AG04450 (cell line): ENCODE measurements around the gene FAM210A. TPM values are rescaled to one million over a fixed set of nuclear protein-coding genes. Genes with fewer than 3 reads are reported as not detected.

ENCODE experiments used
- CTCF ChIA-PET: fragments of 300-600, 350-600 bp; formaldehyde crosslinking; extraction: SDS; loops from one replicate; lab custom pipeline; 2022; ENCODE audit warnings: antibody characterized with exemption, inconsistent platforms; lab: Charles Lee
- POLR2A ChIA-PET: fragments of 350-600 bp; formaldehyde crosslinking; extraction: SDS; loops from one replicate; lab custom pipeline; 2021; ENCODE audit warnings: antibody characterized with exemption, inconsistent platforms; lab: Yijun Ruan, JAX
- DNase-seq: peaks from one replicate; pipeline ENCODE4 v3.0.0-alpha.2; 2011; ENCODE audit warnings: low read depth, low spot score
- H3K27ac ChIP-seq: one replicate; pipeline ENCODE4 v1.5.1; 2012; ENCODE audit warnings: low read depth, low read length, control low read depth
- H3K27me3 ChIP-seq: one replicate; pipeline ENCODE4 v1.6.0; 2012; ENCODE audit warnings: low read length; ENCODE audit not compliant: control insufficient read depth, insufficient read depth
- H3K4me3 ChIP-seq: 2 replicates; pipeline ENCODE4 v1.5.1; 2011; ENCODE audit warnings: mild to moderate bottlenecking, low read depth, low read length, control low read depth
- H3K9me3 ChIP-seq: 2 replicates; pipeline ENCODE4 v1.5.1; 2012; ENCODE audit warnings: low read length; ENCODE audit not compliant: control insufficient read depth, insufficient read depth
- CTCF ChIP-seq: IDR thresholded peaks from 2 replicates; pipeline ENCODE4 v1.5.1; 2011; ENCODE audit warnings: low read depth, low read length, control low read depth, inconsistent platforms
- polyA plus RNA-seq: library from polyadenylated mRNA; depleted of rRNA; stranded (reverse); fragments of >200 nt; gene quantifications from 2 replicates; pipeline ENCODE4 v1.2.3, GENCODE V29; 2011

The FAM210A gene
- polyA plus RNA-seq, 1 experiment, result 12.9 TPM

- DNase-seq, result no peak
- Histone ChIP-seq H3K4me3 (no peak overlapping the region), H3K9me3 (no peaks in the 10 kb centered on the region; the same call in 1 of the 2 replicates), H3K27me3 (peaks cover 5% of the 10 kb centered on the region), H3K27ac (no peak overlapping the region)
- ChIA-PET CTCF (no interaction called here), POLR2A (no interaction called here)
- no peak for TF ChIP-seq CTCF
These were observed 103.0 kb downstream of the FAM210A start for GRCh38 chr18:13623348-13623747.

GRCh38 chr18:13622751-13623150, 103.6 kb downstream of the FAM210A start:
- CTCF ChIA-PET, result no interaction called here
- TF ChIP-seq CTCF, result no peak
- Histone ChIP-seq H3K4me3 (no peak overlapping the region), H3K9me3 (no peaks in the 10 kb centered on the region; the same call in 1 of the 2 replicates), H3K27me3 (peaks cover 5% of the 10 kb centered on the region), H3K27ac (no peak overlapping the region)
- POLR2A ChIA-PET, result no interaction called here
- DNase-seq, result no peak

- Histone ChIP-seq H3K4me3 (no peak overlapping the region), H3K9me3 (no peaks in the 10 kb centered on the region; the same call in 1 of the 2 replicates), H3K27me3 (peaks cover 3% of the 10 kb centered on the region), H3K27ac (no peak overlapping the region)
- no peak for DNase-seq
- ChIA-PET POLR2A (no interaction called here), CTCF (no interaction called here)
- TF ChIP-seq CTCF, result no peak
These were observed 104.3 kb downstream of the FAM210A start for GRCh38 chr18:13621886-13622619.

GRCh38 chr18:13621446-13621849, 104.9 kb downstream of the FAM210A start:
- CTCF ChIA-PET, result no interaction called here
- DNase-seq, result no peak
- Histone ChIP-seq H3K27ac (no peak overlapping the region), H3K27me3 (peaks cover under 1% of the 10 kb centered on the region), H3K9me3 (no peaks in the 10 kb centered on the region; the same call in 1 of the 2 replicates), H3K4me3 (no peak overlapping the region)
- POLR2A ChIA-PET, result no interaction called here
- TF ChIP-seq CTCF, result no peak

GRCh38 chr18:13620818-13621445, 105.4 kb downstream of the FAM210A start:
- ChIA-PET CTCF (no interaction called here), POLR2A (no interaction called here)

More at GRCh38 chr18:13620818-13621445, 105.4 kb downstream of the FAM210A start:
- no peaks in the 10 kb centered on the region for H3K27me3 ChIP-seq
- TF ChIP-seq CTCF, result no peak
- no peak overlapping the region for H3K27ac ChIP-seq
- H3K4me3 ChIP-seq, result no peak overlapping the region
- DNase-seq, result no peak
- H3K9me3 ChIP-seq, result no peaks in the 10 kb centered on the region; the same call in 1 of the 2 replicates
